Activated CD8-positive, alpha-beta memory T cell treated with anti-CD3 and anti-CD28 coated beads, Interleukin-2, amount 50 U/mL, for 1 hour (primary cell): ENCODE data around the gene PADI3.

ENCODE experiments used
- DNase-seq: peaks from one replicate; pipeline ENCODE4 v3.0.0-alpha.2; 2020; ENCODE audit errors: extremely low read depth

The PADI3 gene

GRCh38 chr1:17248781-17249180, at the start of gene PADI3:
PADI3 (plus strand) TSS chr1:17249098; CDS start chr1:17249138, 40 bp downstream.
- no peak for DNase-seq

GRCh38 chr1:17199267-17200044, 49.4 kb upstream of the PADI3 start:
- no peak for DNase-seq

GRCh38 chr1:17200246-17200645, 48.7 kb upstream of the PADI3 start:
- no peak for DNase-seq

GRCh38 chr1:17200756-17201155, 48.1 kb upstream of the PADI3 start:
- DNase-seq, result no peak

- DNase-seq, result no peak
These were observed 47.5 kb upstream of the PADI3 start for GRCh38 chr1:17201201-17202021.

- DNase-seq, result no peak
These were observed 44.1 kb upstream of the PADI3 start, which contains the start of gene PADI1 for GRCh38 chr1:17204546-17205440. PADI1 (plus strand) TSS chr1:17205128; CDS start chr1:17205218, 90 bp downstream.

GRCh38 chr1:17205652-17206051, 43.2 kb upstream of the PADI3 start:
- no peak for DNase-seq

- DNase-seq, result no peak
These were observed 42.7 kb upstream of the PADI3 start for GRCh38 chr1:17206196-17206595.

GRCh38 chr1:17207046-17207445, 41.9 kb upstream of the PADI3 start:
- no peak for DNase-seq

GRCh38 chr1:17207540-17207939, 41.4 kb upstream of the PADI3 start:
- DNase-seq, result no peak

GRCh38 chr1:17207966-17208418, 40.9 kb upstream of the PADI3 start:
- no peak for DNase-seq

GRCh38 chr1:17208546-17208945, 40.4 kb upstream of the PADI3 start:
- DNase-seq, result no peak

GRCh38 chr1:17209430-17209829, 39.5 kb upstream of the PADI3 start:
- no peak for DNase-seq

GRCh38 chr1:17210176-17210575, 38.7 kb upstream of the PADI3 start:
- DNase-seq, result no peak

- no peak for DNase-seq
These were observed 37.5 kb upstream of the PADI3 start for GRCh38 chr1:17211377-17211776.

- DNase-seq, result no peak
These were observed 36.9 kb upstream of the PADI3 start for GRCh38 chr1:17212009-17212408.

- peak; percentile 37 for DNase-seq
These were observed 36.3 kb upstream of the PADI3 start for GRCh38 chr1:17212487-17213121.

GRCh38 chr1:17213148-17213781, 35.6 kb upstream of the PADI3 start:
- DNase-seq, result no peak

- no peak for DNase-seq
These were observed 35.1 kb upstream of the PADI3 start for GRCh38 chr1:17213782-17214148.

- no peak for DNase-seq
These were observed 33.9 kb upstream of the PADI3 start for GRCh38 chr1:17214876-17215544.
